GM12892 (cell line): ENCODE data around the gene PVALEF.

Experiments used
- DNase-seq: peaks from one replicate; pipeline ENCODE4 v3.0.0; 2011; ENCODE audit not compliant: insufficient read length
- FAIRE-seq: peaks from 2 replicates; lab custom pipeline; 2011; peaks lifted over from hg19 to GRCh38; lab: Jason Lieb, UNC
- POLR2A ChIP-seq: IDR thresholded peaks from 2 replicates; pipeline ENCODE4 v1.6.1; 2011; ENCODE audit warnings: low read depth, low read length, control low read depth
- POLR2AphosphoS5 ChIP-seq: IDR thresholded peaks from 2 replicates; pipeline ENCODE4 v1.6.1; 2011; ENCODE audit warnings: low read depth, low read length, control low read depth
- TAF1 ChIP-seq: IDR thresholded peaks from 2 replicates; pipeline ENCODE4 v1.6.1; 2011; ENCODE audit warnings: low read depth, mild to moderate bottlenecking, control low read depth, low read length, borderline replicate concordance

Gene PVALEF

DNA sequence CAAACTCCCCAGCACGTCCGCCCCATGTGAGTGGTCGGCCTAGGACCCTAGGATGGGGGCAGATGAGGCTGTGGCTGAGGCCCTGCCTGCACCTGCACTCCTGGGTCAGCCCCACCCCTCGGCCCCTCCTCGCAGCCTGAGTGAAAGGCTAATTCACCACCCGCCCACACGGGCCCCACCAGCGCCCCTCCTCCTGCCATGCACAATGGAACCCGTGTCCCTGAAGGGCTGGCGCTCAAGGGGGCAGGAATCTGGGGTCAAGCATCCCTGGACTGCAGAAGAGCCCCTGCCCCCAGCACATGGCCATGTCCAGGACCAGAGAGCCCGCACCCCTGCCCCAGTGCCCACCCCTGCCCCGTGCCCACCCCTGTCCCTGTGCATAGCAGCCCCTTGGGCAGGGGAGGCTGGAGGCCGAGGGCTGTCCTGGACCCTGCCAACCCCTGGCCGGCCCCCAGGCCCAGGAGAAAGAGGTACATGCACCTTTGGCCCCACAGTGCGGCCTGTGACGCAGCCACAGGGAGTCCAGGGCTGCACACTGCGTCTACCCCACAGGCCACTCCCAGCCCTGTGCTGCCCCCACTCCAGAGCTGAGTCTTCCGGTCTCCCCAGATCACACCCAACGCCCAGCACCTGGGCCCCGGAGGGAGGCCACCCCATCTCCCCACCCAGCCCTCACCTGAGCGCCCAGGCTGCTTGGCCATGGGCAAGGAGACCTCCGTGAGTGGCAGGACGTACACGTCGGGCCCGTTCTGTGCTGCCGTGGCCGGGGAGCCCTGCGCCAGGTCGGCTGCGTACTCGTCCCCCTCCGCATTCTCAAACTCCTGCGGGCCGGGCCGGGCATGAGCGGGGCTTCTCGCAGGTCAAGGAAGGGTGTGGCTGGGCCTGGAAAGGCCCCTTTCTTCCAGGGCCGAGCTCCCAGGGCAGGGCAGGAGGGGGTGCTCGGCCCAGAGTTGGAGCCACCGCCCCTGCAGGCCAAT is 34.6 kb upstream of the PVALEF start:
- no peak for TF ChIP-seq POLR2AphosphoS5
- no peak for TF ChIP-seq POLR2A
- no peak for TF ChIP-seq TAF1
- DNase-seq (no peak), FAIRE-seq (no peak)

DNA sequence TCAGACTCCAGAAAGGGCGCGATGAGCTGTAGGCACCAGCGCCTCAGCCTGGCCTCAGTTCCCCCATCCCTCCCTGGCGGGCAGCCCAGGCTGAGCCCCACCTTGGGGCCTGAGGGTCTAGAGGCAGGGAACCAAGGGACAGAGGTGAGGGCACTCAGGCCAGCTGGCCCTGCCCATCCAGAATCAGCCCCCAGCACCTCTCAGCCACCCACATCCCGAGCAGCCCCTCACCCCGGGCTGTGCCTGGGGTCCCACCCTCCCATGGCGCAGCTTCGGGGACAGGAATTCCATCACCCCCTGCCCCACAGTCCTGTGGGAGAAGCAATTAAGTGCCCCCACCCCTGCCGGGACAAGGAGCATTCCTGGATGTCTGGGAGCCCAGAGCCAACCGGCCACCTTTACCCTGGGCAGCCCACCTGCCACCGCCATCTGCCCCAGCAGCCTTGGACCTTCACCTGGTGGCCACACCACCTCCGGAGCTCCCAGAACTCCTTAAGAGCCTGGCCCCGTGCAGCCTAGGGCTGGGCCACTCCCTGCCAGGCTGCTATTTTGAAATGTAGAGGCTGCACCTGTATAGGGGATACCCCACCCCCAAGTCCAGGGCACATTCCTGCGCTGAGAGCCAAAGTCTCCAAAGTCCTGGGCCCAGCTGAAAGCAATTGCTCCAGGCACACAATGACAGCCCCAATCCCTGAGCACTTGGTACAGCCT is 33.7 kb upstream of the PVALEF start:
- DNase-seq (no peak), FAIRE-seq (no peak)
- TF ChIP-seq POLR2A (no peak), POLR2AphosphoS5 (no peak), TAF1 (no peak)

DNA sequence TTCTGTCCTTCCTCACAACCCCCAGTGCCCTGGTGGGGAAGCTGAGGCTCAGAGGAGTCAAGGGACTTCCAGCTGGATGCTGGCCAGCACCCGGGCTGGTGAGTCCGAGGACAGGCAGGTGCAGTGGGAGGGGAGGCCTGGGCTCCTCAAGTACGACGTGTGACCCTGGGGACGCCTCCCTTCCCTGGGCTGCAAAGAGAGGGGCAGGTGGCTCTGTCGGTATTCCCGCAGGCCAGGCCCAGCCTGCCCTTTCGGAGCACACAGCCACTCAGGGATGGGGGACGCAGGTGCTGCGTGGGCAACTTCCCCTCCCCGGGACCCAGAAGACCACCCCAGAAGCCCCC is 33.1 kb upstream of the PVALEF start:
- TF ChIP-seq POLR2A = no peak
- TF ChIP-seq POLR2AphosphoS5 = no peak
- TF ChIP-seq TAF1 = no peak
- FAIRE-seq = no peak

DNA sequence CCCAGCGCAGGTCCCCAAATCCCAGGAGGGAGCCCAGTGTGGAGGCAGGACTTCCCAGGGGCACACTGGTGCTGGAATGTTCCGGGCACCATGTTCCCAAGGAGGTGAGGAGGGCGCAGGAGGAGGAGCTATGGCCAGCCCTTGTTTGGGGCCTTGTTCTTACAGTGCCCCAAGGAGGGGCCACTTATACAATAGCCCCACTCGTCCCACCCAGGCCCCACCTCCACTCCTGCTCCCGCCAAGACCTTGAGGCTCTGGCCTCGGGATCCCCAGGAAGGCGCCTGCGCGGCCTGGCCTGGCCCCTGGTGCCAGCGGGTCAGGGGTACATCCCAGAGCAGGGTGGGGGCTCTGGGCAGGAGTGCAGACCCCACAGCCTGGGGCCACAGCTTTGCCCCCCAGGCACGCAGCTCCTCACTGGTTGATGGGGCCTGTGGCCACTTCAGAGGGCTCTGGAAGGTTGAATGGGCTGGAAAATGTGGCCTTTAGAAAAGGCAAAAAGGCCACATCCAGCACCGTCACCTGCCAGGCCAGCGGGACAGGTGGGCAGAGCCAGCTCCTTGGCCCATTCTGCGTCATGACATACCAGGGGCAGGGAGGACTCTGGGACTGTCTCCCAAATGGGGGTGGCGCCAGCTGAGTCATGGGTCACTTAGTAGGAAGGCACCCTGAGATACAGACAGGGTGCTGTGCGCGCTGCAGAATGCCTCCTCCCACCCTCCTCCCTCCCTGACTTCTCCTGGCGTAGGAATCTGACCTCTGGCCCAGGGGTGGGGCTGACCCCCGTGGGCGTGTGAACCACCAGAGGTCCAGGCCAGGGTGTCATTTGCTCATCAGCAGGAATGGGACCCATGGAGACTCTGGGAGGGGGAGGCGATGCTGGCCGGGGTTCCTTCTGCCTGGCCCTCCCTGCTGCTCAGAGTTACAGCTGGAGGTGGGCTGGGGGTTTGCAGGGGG is 32.3 kb upstream of the PVALEF start:
- no peak for FAIRE-seq
- TF ChIP-seq POLR2A = no peak
- no peak for TF ChIP-seq POLR2AphosphoS5
- no peak for TF ChIP-seq TAF1

More for the DNA sequence above, 33.1 kb upstream of the PVALEF start:
- no peak for DNase-seq

DNA sequence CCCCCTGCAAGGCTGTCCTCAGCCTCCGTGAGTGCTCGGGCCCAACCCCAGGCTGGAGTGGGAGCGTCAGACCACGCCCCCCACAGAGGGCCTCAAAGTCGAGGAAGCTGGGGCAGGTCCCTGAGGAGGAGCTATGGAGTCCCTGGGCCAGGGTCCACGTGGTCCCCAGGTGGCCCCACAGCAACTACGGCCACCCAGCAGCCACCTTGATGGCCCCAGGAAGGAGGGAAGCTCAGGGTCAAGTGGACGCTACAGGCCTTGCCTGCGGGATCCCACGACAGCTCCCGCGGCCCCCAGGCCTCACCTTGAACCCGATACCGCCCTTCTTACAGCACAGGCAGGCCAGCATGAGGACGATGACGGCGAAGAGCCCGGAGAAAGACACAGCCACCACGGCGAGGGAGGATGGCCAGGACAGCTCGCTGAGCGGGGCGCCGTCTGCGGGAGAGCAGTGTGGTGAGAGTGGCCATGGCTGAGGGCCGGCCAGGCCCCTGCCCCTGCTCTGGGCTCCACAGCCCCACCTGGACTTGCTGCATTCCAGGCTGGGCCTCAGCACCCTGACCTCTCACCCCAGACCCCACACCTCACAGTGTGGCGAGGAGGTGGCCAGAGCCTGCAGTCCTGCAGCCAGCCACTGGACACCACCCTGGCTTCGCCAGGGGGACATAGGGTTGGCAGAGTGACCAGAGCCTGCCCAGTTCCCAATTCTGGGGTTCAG is 31.1 kb upstream of the PVALEF start:
- DNase-seq (no peak), FAIRE-seq (no peak)
- TF ChIP-seq POLR2AphosphoS5 = no peak
- TF ChIP-seq TAF1 = no peak
- no peak for TF ChIP-seq POLR2A

More for the DNA sequence above, 32.3 kb upstream of the PVALEF start:
- no peak for DNase-seq

DNA sequence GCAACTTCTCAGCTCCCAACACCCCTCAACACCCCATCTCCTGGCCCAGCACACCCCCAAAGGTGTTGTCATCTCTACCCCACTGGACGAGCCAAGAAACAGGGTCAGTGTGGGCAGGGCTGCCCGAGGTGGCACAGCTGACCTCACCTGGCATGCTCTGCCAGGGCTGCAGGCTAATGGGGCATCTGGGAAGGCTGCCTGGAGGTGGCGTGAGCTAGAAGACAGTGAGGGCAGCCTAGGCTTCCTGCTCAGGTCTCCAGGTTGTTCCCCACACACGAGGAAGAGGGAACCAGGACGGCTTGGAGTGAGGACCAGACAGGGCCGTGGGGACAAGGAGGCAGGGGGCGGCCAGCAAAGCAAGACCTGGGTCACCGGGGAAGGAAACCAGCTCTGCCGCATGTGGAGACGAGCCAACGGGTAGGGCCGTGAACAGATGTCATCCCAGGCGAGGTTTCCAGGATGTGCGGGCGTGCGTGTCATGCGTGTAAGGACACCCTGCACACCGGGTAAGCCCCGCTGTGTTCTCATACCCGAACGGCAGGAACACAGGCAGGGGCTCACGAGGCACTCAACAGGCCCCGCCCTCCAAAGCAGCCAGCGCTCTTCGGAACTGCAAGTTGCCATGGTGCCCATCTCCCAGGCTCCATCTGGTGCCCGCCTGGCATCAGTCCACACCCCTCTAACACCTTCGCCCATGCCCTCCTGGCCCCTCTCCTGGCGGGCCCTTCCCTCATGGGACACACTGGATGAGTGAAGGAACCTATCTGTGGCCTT is 29.6 kb upstream of the PVALEF start:
- no peak for FAIRE-seq
- TF ChIP-seq POLR2AphosphoS5 = no peak
- no peak for DNase-seq

DNA sequence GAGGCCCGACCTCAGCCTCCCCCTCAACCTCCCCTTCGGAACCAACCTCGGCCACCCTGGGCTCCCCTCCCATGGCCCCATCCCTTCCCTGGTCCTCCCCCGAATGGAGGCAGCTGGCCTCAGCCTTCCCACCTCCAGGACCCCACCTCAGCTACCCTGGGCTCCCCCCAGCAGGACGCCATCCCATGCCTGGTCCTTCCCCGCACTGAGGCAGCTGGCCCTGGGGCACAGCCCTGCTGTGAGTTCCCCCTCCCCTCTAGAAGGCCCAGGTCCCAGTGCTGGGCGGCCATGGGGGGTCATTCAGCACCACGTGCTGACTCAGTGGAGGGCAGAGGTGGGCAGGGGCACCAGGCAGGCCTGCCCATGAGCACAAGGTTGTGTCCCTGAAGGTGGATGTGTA is 28.9 kb upstream of the PVALEF start:
- no peak for TF ChIP-seq POLR2A
- DNase-seq = no peak

DNA sequence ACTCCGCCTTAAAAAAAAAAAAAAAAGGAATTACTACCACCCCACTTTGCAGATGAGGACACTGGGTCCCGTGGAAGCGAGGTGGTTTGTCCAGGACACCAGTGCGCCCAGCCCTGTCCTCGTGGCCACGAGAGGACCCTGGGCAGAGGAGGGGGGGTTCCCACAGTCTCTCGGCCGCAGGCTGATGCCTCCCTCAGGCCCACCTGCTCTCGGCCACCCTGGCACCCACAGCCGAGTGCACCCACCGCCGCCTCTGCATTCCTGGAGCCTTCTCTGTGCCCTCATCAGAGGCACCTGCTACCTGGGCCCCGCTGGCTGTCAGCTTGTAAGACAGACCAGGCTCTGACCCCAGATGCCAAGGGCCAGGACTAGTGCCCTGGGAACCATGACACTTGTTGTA is 28.1 kb upstream of the PVALEF start:
- TF ChIP-seq POLR2A (no peak), POLR2AphosphoS5 (no peak), TAF1 (no peak)
- no peak for FAIRE-seq
- DNase-seq = no peak

More for the DNA sequence above, 28.9 kb upstream of the PVALEF start:
- FAIRE-seq = no peak

DNA sequence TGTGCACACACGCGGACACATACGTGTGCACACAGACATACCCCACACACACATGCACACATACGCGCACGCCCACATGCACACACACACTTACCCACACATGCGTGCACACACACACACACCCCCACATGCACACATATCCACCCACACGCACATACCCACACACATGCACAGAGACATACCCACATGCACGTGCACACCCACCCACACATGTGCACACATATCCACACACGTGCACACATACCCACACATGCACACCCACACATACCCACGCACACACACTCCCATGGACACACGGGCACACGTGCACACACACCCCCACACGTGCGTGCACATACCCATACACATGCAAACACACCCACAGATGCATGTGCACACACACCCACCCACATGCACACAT is 27.2 kb upstream of the PVALEF start:
- FAIRE-seq (no peak), DNase-seq (no peak)
- no peak for TF ChIP-seq TAF1
- TF ChIP-seq POLR2A = no peak
- TF ChIP-seq POLR2AphosphoS5 = no peak

DNA sequence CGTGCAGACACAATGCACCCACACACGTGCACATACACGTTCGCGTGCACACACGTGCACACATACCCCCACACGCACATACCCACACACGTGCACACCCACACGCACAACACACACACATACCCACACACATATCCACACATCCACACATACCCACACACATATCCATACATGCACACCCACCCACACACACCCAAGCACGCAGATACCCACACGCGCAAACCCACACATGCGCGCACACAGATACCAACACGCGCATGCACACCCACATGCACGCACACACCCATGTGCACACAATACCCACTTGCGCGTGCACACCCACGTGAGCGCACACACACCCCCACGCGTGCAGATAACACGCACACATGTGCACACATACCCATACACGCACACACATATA is 26.8 kb upstream of the PVALEF start:
- TF ChIP-seq POLR2A (no peak), TAF1 (no peak), POLR2AphosphoS5 (no peak)
- FAIRE-seq (no peak), DNase-seq (no peak)
